ENCODE data around the gene ABHD1.
A peak's percentile ranks its signal among the peaks of the same experiment; 100 is the strongest.
"Not testable (repeated sequence)": the region's sequence is repeated elsewhere in the genome, so short reads cannot be mapped to it uniquely, and the experiment has no call there.

The ABHD1 gene

GRCh38 chr2:27110603-27111352 is 12.8 kb upstream of the ABHD1 start:
- not testable (repeated sequence) for DNase-seq

GRCh38 chr2:27111392-27112078 is 12.1 kb upstream of the ABHD1 start:
- DNase-seq = not testable (repeated sequence)

GRCh38 chr2:27115519-27115918 is 8.1 kb upstream of the ABHD1 start:
- DNase-seq = no peak

GRCh38 chr2:27117995-27118524 is 5.6 kb upstream of the ABHD1 start:
- no peak for DNase-seq

GRCh38 chr2:27118525-27119329 is 4.9 kb upstream of the ABHD1 start, which contains the start of gene CGREF1:
Gene CGREF1, minus strand, starts transcription at chr2:27119128. Its CDS starts 14,762 bp downstream, at chr2:27104366.
- no peak for DNase-seq

- DNase-seq = not testable (repeated sequence)
These were observed 4.3 kb upstream of the ABHD1 start for GRCh38 chr2:27119330-27119670.

GRCh38 chr2:27121906-27122305 is 1.7 kb upstream of the ABHD1 start:
- no peak for DNase-seq

GRCh38 chr2:27122791-27123190 is 824 bp upstream of the ABHD1 start:
- DNase-seq = no peak

- no peak for DNase-seq
These were observed 1.5 kb downstream of the ABHD1 start for GRCh38 chr2:27125104-27125503.

GRCh38 chr2:27126252-27126710 is 2.7 kb downstream of the ABHD1 start:
- DNase-seq = no peak

- no peak for DNase-seq
These were observed 4.5 kb downstream of the ABHD1 start for GRCh38 chr2:27127883-27128667.

- DNase-seq = no peak
These were observed 5.3 kb downstream of the ABHD1 start for GRCh38 chr2:27128668-27129571.

GRCh38 chr2:27130396-27130795 is 6.8 kb downstream of the ABHD1 start:
- no peak for DNase-seq

GRCh38 chr2:27131429-27131828 is 7.8 kb downstream of the ABHD1 start:
- no peak for DNase-seq

- DNase-seq = no peak
These were observed 9.7 kb downstream of the ABHD1 start for GRCh38 chr2:27133195-27133875.

- DNase-seq = peak; percentile 96
These were observed 10.5 kb downstream of the ABHD1 start, which contains the start of gene PREB for GRCh38 chr2:27133905-27134780. Gene PREB, minus strand, starts transcription at chr2:27134636. Its CDS starts 215 bp downstream, at chr2:27134421.

- DNase-seq = no peak
These were observed 11.3 kb downstream of the ABHD1 start for GRCh38 chr2:27134781-27135477.

- no peak for DNase-seq
These were observed 11.9 kb downstream of the ABHD1 start for GRCh38 chr2:27135478-27135955.

Measured in fibroblast of skin of scalp (primary cell).